AG10803 (cell line): ENCODE measurements around the gene GNG8.

Experiments used
- DNase-seq: peaks from one replicate; pipeline ENCODE4 v3.0.0; 2010; ENCODE audit warnings: low read depth
- H3K4me3 ChIP-seq: 2 replicates; pipeline ENCODE4 v1.5.1; 2011; ENCODE audit warnings: mild to moderate bottlenecking, low read length, control low read depth
- TF ChIP-seq, protein P1 (sequence below): conservative IDR thresholded peaks from 2 replicates; pipeline ENCODE4 v1.5.1; 2011; ENCODE audit warnings: mild to moderate bottlenecking, low read length, control low read depth, inconsistent platforms

Gene GNG8

DNA sequence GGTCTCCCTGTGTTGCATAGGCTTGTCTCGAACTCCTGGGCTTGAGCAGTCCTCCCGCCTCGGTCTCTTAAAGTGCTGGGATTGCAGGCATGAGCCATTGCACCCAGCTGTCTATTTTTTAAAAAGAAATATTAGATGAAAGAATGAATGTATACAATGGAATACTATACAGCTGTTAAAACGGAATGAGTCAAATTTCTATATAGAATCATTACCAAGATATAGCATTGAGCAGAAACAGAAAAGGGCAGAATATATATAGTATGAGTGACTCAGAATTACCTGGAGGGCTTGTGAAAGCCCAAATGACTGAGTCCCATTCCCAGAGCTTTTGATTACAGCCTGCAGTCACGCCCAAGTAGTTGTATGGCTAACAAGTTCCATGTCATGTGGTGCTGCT, 20.5 kb upstream of the GNG8 start:
- TF ChIP-seq, protein P1, sequence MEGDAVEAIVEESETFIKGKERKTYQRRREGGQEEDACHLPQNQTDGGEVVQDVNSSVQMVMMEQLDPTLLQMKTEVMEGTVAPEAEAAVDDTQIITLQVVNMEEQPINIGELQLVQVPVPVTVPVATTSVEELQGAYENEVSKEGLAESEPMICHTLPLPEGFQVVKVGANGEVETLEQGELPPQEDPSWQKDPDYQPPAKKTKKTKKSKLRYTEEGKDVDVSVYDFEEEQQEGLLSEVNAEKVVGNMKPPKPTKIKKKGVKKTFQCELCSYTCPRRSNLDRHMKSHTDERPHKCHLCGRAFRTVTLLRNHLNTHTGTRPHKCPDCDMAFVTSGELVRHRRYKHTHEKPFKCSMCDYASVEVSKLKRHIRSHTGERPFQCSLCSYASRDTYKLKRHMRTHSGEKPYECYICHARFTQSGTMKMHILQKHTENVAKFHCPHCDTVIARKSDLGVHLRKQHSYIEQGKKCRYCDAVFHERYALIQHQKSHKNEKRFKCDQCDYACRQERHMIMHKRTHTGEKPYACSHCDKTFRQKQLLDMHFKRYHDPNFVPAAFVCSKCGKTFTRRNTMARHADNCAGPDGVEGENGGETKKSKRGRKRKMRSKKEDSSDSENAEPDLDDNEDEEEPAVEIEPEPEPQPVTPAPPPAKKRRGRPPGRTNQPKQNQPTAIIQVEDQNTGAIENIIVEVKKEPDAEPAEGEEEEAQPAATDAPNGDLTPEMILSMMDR: no peak
- no peak overlapping the region for H3K4me3 ChIP-seq

DNA sequence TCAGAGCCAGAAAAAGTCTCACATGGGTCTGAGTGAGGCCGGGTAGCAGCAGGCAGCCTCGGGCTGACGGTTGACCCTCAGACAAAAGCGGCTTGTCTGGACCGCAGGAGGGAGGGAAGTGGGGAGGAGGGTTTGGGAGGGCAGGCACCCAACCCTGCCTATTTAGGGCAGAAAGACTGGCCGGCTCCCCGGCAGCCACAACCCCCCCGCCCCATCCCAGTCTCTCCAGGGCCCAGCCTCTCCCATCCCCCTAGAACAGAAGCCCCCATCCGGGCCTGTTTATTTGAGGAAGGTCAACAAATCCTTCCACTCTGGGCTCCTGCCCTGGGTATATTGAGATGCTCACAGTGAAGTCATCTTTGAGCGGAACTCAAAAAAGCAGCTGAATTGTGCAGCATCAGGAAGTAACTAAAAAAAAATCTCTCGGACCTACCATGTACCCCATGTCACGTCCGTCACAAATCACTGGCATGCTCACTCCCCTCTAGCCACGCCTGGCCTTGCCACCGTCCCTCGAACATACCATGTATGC, 18.7 kb upstream of the GNG8 start:
- TF ChIP-seq, protein P1: no peak
- DNase-seq: no peak
- no peak overlapping the region for H3K4me3 ChIP-seq

More for the DNA sequence above, 20.5 kb upstream of the GNG8 start:
- no peak for DNase-seq

DNA sequence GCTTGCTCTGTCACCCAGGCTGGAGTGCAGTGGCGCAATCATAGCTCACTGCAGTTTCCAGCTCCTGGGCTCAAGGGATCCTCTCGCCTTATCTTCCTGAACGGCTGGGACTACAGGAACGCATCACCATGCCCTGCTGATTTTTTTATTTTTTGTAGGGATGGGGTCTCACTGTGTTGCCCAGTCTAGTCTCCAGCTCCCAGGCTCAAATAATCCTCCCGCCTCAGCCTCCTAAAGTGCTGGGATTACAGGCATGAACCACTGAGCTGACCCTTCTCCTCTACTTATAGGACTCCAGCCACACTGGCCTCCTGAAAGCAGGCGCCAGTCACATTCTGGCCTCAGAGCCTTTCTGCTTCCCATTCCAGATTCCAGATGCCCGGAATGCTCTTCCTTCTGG, 14.4 kb upstream of the GNG8 start:
- TF ChIP-seq, protein P1: no peak
- H3K4me3 ChIP-seq: no peak overlapping the region
- DNase-seq: no peak

DNA sequence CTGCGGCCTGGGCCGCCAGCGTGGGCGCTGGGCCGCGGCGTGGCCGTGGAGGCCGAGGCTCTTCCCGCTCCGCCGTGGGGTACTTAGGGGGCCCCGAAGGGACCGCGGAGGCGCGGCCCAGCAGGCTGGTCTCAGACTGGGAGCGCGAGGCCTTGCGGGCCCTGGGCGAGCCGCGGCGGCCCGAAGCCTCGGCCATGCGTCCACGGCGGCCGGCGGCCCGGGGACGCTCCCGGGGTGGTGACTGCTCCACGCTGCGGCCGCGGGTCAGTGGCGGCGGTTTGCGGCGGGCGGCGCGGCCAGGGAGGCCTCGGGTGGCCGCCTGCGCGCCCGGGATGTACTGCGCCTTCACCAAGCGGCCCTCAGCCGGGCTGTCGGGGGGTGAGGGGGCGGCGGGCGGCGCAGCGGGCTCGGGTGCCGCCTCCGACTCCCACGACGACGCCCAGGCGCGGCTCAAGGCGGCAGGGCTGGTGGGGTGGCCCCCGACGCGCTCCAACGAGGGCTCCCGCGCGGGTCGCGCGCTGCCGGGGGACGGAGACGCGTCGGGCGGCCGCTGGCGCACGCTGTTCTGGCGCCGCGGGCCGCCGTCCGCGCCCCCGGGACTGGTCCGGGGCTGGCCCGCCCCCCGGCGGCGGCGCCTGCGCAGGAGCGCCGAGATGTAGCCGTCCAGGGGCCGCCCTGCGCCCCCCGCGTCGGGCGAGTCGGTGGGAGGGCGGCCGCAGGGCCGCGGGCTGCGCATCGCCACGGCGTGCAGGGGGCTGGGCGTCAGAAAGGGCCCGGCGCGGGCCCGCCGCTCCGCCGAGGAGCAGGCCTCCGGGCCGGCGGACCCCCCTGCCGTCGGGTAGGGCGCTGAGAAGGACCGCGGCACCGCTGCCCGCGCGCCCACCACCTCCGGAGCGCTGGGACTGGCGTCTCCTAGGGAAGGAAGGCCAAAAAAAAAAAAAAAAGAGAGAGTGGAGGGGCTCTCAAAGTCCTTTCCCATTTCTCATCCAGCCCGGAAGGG, 13.3 kb upstream of the GNG8 start:
- TF ChIP-seq, protein P1: no peak
- DNase-seq: no peak
- H3K4me3 ChIP-seq: no peak overlapping the region

DNA sequence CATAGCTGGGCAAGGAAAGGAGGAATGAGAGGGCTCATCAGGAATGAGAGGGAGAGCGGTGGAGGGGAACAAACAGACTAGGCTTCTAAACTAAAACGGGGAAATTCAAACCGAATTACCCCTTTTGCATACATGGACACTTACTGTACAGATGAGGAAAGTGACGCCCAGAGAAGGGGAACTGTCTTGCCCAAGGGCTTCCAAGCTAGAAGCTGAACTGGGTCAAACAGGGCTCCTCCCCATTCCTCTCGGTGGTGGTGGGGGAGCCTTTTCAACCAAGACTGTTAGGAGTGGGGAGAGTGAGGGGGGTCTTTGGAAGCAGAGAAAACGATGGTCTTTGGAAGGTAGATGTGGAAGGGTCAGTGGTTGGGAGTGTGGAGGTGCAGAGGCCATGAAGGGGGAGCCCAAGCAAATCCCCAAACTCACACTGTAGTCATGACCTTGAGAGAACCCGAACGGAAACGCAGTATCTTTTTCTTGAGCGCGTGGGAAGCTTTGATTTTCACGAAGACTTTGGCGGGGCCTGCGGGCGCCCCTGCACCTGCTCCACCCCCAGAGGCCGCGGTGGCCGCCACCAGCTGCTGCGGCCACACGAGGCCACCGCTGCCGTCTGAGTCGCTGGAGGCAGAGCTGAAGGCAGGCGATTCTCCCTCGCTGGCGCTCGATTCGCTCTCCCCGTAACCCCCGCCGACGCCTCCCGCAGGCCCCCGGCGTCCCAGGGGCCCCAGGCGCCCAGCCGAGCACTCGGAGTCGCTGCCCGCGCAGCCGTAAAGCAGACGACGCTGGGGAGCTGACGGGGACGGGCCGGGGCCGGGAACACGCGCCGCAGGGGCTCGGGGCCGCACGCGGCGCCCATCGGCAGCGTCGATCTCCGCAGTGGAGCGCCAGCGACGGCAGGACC, 12.3 kb upstream of the GNG8 start:
- H3K4me3 ChIP-seq: no peak overlapping the region
- DNase-seq: no peak
- TF ChIP-seq, protein P1: no peak

- TF ChIP-seq, protein P1: no peak
- no peak for DNase-seq
- no peak overlapping the region for H3K4me3 ChIP-seq
Observed at GRCh38 chr19:46646402-46646801, 10.4 kb upstream of the GNG8 start.
